ENCODE results near the gene CLNK. TPM values are rescaled to one million over a fixed set of nuclear protein-coding genes. Genes with fewer than 3 reads are reported as not detected.

The CLNK gene
- total and polyA plus RNA-seq, 2 of the 8 experiments (the other 6 are each of a cell fraction or from before 2014, with no cell fraction given), result not detected

DNA sequence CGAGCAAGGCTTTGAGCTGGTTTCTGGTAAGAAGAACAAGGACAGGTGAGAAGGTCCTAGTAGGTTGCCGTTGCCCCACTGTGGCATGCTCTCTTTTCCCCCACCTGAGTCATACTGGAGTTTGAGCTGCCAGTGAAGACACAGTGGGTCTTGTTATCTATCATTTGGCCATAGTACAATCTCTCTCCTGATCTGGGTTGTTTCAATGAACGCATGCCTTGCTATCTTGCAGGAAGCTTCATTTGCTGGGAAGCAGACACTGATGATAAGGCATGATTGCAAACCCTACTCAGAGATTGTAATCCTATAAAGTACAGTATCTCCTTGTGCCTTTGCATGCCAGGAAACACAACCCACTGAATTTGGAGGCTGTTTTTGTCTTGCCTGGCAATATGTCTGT, 77.4 kb downstream of the CLNK start (continued):
- TF ChIP-seq EP300 (IDR thresholded peaks at IDR 0.05; ENCODE audit: borderline replicate concordance in 1 of 2, low read depth in 2 of 2, low read length in 2 of 2), result no peak
- TF ChIP-seq ASH2L (IDR thresholded peaks at IDR 0.05; ENCODE audit: low read length), result no peak
- TF ChIP-seq, protein P1, sequence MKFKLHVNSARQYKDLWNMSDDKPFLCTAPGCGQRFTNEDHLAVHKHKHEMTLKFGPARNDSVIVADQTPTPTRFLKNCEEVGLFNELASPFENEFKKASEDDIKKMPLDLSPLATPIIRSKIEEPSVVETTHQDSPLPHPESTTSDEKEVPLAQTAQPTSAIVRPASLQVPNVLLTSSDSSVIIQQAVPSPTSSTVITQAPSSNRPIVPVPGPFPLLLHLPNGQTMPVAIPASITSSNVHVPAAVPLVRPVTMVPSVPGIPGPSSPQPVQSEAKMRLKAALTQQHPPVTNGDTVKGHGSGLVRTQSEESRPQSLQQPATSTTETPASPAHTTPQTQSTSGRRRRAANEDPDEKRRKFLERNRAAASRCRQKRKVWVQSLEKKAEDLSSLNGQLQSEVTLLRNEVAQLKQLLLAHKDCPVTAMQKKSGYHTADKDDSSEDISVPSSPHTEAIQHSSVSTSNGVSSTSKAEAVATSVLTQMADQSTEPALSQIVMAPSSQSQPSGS (IDR thresholded peaks at IDR 0.05; ENCODE audit: low read length), result no peak
